Measurements from ENCODE around the gene PRKG1. TPM values are rescaled to one million over a fixed set of nuclear protein-coding genes. Genes with fewer than 3 reads are reported as not detected.

The PRKG1 gene
- total and polyA plus RNA-seq, 2 of the 8 experiments (the other 6 are each of a cell fraction or from before 2014, with no cell fraction given): 4.2 to 15.2 TPM

GRCh38 chr10:51653025-51653424, 578.7 kb downstream of the PRKG1 start:
- Histone ChIP-seq H3K9me3 (ENCODE audit: insufficient read depth in 2 of 2, low read depth in 1 of 2, low read length in 1 of 2) (no peaks in the 10 kb centered on the region), H3K23me2 (ENCODE audit: low read depth, low read length) (no peaks in the 10 kb centered on the region), H3K79me2 (ENCODE audit: control insufficient read depth in 1 of 2, insufficient read depth in 2 of 2, low read length in 2 of 2) (no peaks in the 10 kb centered on the region), H2BK20ac (ENCODE audit: low read length) (no peak overlapping the region), H2BK12ac (ENCODE audit: low read depth, low read length) (no peak overlapping the region), H4K5ac (ENCODE audit: insufficient read length, low read depth, low read length) (no peak overlapping the region), H2AFZ (ENCODE audit: low read length) (no peak overlapping the region), H3K14ac (ENCODE audit: insufficient read length) (no peak overlapping the region), H3K4me1 (replicated peaks in 1 of 4; ENCODE audit: control insufficient read depth in 3 of 4, insufficient read depth in 4 of 4, low read length in 3 of 4) (no peaks in the 10 kb centered on the region), H3K4ac (replicated peaks; ENCODE audit: insufficient read length, low read depth, low read length) (no peak overlapping the region), H2BK5ac (ENCODE audit: low read depth, low read length) (no peak overlapping the region), H3K27me3 (replicated peaks in 1 of 4; ENCODE audit: control insufficient read depth in 3 of 4, extremely low read depth in 1 of 4, insufficient read depth in 3 of 4, low read length in 3 of 4) (no peaks in the 10 kb centered on the region), H2AK5ac (ENCODE audit: low read depth, low read length) (no peak overlapping the region), H3K23ac (ENCODE audit: insufficient read length) (no peak overlapping the region), H3K27ac (ENCODE audit: low read depth, low read length) (no peak overlapping the region), H3K18ac (ENCODE audit: extremely low read depth, low read length) (no peak overlapping the region), H3K36me3 (ENCODE audit: control insufficient read depth in 2 of 4, insufficient read depth in 4 of 4, low read length in 3 of 4) (no peaks in the 10 kb centered on the region), H4K91ac (replicated peaks; ENCODE audit: insufficient read length, low read length) (no peak overlapping the region), H3K4me3 (ENCODE audit: extremely low read depth in 1 of 4, insufficient read depth in 2 of 4, low read depth in 3 of 4, low read length in 4 of 4) (no peak overlapping the region), H4K8ac (ENCODE audit: extremely low read depth, insufficient read depth, low read length) (no peak overlapping the region), H3K9ac (replicated peaks in 1 of 4; ENCODE audit: extremely low read depth in 1 of 4, low read depth in 3 of 4, low read length in 3 of 4) (no peak overlapping the region), H3K56ac (replicated peaks; ENCODE audit: insufficient read length, low read depth, low read length) (no peak overlapping the region), H3K4me2 (ENCODE audit: insufficient read depth in 1 of 2, low read depth in 2 of 2, low read length in 2 of 2) (no peak overlapping the region), H2BK120ac (replicated peaks; ENCODE audit: low read depth, low read length) (no peak overlapping the region), H4K20me1 (replicated peaks in 1 of 2; ENCODE audit: control insufficient read depth in 1 of 2, insufficient read depth in 2 of 2, low read length in 2 of 2) (no peaks in the 10 kb centered on the region), H3K79me1 (ENCODE audit: low read depth, low read length) (no peaks in the 10 kb centered on the region), H2BK15ac (ENCODE audit: low read length) (no peak overlapping the region)
- ChIA-PET POLR2A (ENCODE audit: partially characterized antibody) (no interaction called here), CTCF (ENCODE audit: partially characterized antibody) (interaction anchor here (1.0 kb wide), 1 partner anchor 836 kb away, joined by 3 read pairs; no protein-coding TSS in a partner anchor)
- FAIRE-seq (no peak), DNase-seq (ENCODE audit: low read depth in 1 of 2, low spot score in 2 of 2) (no peak)
- TF ChIP-seq ZNF274 (IDR thresholded peaks at IDR 0.05; ENCODE audit: borderline replicate concordance, extremely low read depth, low read length): no peak
- TF ChIP-seq ATF3 (IDR thresholded peaks at IDR 0.05; ENCODE audit: insufficient read depth, low read depth, low read length): no peak
- TF ChIP-seq TEAD4 (IDR thresholded peaks at IDR 0.05; ENCODE audit: low read depth, low read length): no peak
- no peak for TF ChIP-seq FOSL1 (IDR thresholded peaks at IDR 0.05; ENCODE audit: insufficient read depth, low read depth, low read length)
- TF ChIP-seq MAFK (IDR thresholded peaks at IDR 0.05; ENCODE audit: low read depth, low read length): no peak
- TF ChIP-seq RAD21 (IDR thresholded peaks at IDR 0.05 in 1 of 2, conservative IDR thresholded peaks at IDR 0.05 in 1 of 2; ENCODE audit: low read depth in 2 of 2, low read length in 2 of 2): no peak
- TF ChIP-seq, protein P1, sequence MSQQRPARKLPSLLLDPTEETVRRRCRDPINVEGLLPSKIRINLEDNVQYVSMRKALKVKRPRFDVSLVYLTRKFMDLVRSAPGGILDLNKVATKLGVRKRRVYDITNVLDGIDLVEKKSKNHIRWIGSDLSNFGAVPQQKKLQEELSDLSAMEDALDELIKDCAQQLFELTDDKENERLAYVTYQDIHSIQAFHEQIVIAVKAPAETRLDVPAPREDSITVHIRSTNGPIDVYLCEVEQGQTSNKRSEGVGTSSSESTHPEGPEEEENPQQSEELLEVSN (IDR thresholded peaks at IDR 0.05): no peak
- no peak for TF ChIP-seq CTBP2 (IDR thresholded peaks at IDR 0.05; ENCODE audit: borderline replicate concordance, insufficient read depth, insufficient read length, low read length)
- TF ChIP-seq NANOG (IDR thresholded peaks at IDR 0.05; ENCODE audit: insufficient read depth, low read depth, low read length, poor library complexity, severe bottlenecking): no peak

Measured in H1 (cell line).